HCT116 (cell line): ENCODE data around the gene GRIK1. TPM values are rescaled to one million over a fixed set of nuclear protein-coding genes. Genes with fewer than 3 reads are reported as not detected.

Source experiments
- ATAC-seq: fragments of 200-7000 bp; cut with Tn5 transposase; 2 replicates; pipeline ENCODE4 v1.9.1; 2020; ENCODE audit warnings: mild to moderate bottlenecking, moderate library complexity
- BruUV-seq: library from RNA; stranded (reverse); fragments of 400-500 nt; replicated peaks from 2 replicates; lab custom pipeline; 2021; lab: Mats Ljungman, UMichigan
- CTCF ChIA-PET: fragments of 300-600 bp; sonication (Branson Sonifier 250); formaldehyde crosslinking; loops from one replicate; lab custom pipeline; 2021; ENCODE audit warnings: antibody characterized with exemption; lab: Charles Lee
- POLR2A ChIA-PET: fragments of 300-600, 350-600 bp; sonication (Branson Sonifier 250); formaldehyde crosslinking; loops from one replicate; lab custom pipeline; 2021; ENCODE audit warnings: antibody characterized with exemption; lab: Charles Lee
- RAD21 ChIA-PET, 2 experiments: fragments of 300-600 bp; sonication (Branson Sonifier 250); formaldehyde crosslinking; loops; one replicate each; lab custom pipeline; 2023; ENCODE audit warnings: low total read pairs in 2 of 2; ENCODE audit not compliant: uncharacterized antibody in 2 of 2, unreplicated experiment in 2 of 2, low non-redundant PET in 1 of 2; lab: Charles Lee
- DNase-seq: peaks from one replicate; pipeline ENCODE4 v3.0.0-alpha.2; 2010; ENCODE audit warnings: low read depth, low spot score
- H2AFZ ChIP-seq: fragments of 200-600 bp; shearing (Covaris generic), sonication (generic); 2 replicates; pipeline ENCODE4 v1.6.1; 2017; ENCODE audit warnings: low read depth, mixed run types, mixed read lengths, antibody characterized with exemption, low read length; ENCODE audit not compliant: poor library complexity, severe bottlenecking
- H3K27ac ChIP-seq: 2 replicates; pipeline ENCODE4 v1.5.1; 2012; ENCODE audit warnings: low read depth, low read length
- H3K27me3 ChIP-seq: fragments of 200-600 bp; sonication (generic); 2 replicates; pipeline ENCODE4 v1.6.1; 2016; ENCODE audit warnings: mixed run types, low read length, mixed read lengths; ENCODE audit not compliant: insufficient read depth
- H3K36me3 ChIP-seq, 2 experiments: fragments of 200-500 bp in 1 of 2; fragments of 200-600 bp in 1 of 2; sonication (Bioruptor generic) in 1 of 2; sonication (generic) in 1 of 2; 2 replicates each; pipeline versions ENCODE4 v1.5.1 to v1.6.1; 2014 to 2016; ENCODE audit warnings: low read length in 2 of 2, inconsistent platforms in 1 of 2, mixed read lengths in 1 of 2, mixed run types in 1 of 2; ENCODE audit not compliant: insufficient read depth in 2 of 2, control insufficient read depth in 1 of 2
- H3K4me1 ChIP-seq, 2 experiments: fragments of 200-600 bp in 1 of 2; sonication (generic) in 1 of 2; 2 replicates each; pipeline versions ENCODE4 v1.5.1 to v1.6.1; 2012 to 2017; ENCODE audit warnings: low read length in 2 of 2, inconsistent platforms in 1 of 2, mild to moderate bottlenecking in 1 of 2, mixed read lengths in 1 of 2, mixed run types in 1 of 2, moderate library complexity in 1 of 2; ENCODE audit not compliant: insufficient read depth in 2 of 2, control insufficient read depth in 1 of 2
- H3K4me2 ChIP-seq: fragments of 200-600 bp; sonication (generic); 2 replicates; pipeline ENCODE4 v1.6.1; 2017; ENCODE audit warnings: mixed run types, low read length, mixed read lengths
- H3K4me3 ChIP-seq, 2 experiments: fragments of 200-600 bp in 1 of 2; sonication (generic) in 1 of 2; replicated peaks in 1 of 2; 2 replicates each; pipeline ENCODE4 v1.5.1; 2011 to 2016; ENCODE audit warnings: low read length in 2 of 2, control low read depth in 1 of 2, low read depth in 1 of 2, mild to moderate bottlenecking in 1 of 2, mixed read lengths in 1 of 2, mixed run types in 1 of 2
- H3K79me2 ChIP-seq: fragments of 200-600 bp; sonication (generic); 2 replicates; pipeline ENCODE4 v1.6.1; 2017; ENCODE audit warnings: mild to moderate bottlenecking, mixed run types, low read length, moderate library complexity, mixed read lengths; ENCODE audit not compliant: insufficient read depth
- H3K9ac ChIP-seq: fragments of 200-600 bp; sonication (generic); 2 replicates; pipeline ENCODE4 v1.6.1; 2016; ENCODE audit warnings: low read length, mixed read lengths
- H3K9me2 ChIP-seq: fragments of 200-600 bp; sonication (generic), shearing (Covaris generic); 2 replicates; pipeline ENCODE4 v1.6.1; 2017; ENCODE audit warnings: mixed run types, mild to moderate bottlenecking, moderate library complexity; ENCODE audit not compliant: insufficient read depth
- H3K9me3 ChIP-seq, 2 experiments: fragments of 200-500 bp in 1 of 2; fragments of 200-600 bp in 1 of 2; sonication (Bioruptor generic) in 1 of 2; sonication (generic) in 1 of 2; 2 replicates each; pipeline ENCODE4 v1.6.1; 2014 to 2017; ENCODE audit warnings: low read length in 2 of 2, mixed read lengths in 2 of 2, inconsistent platforms in 1 of 2, low read depth in 1 of 2, mild to moderate bottlenecking in 1 of 2, mixed run types in 1 of 2, moderate library complexity in 1 of 2; ENCODE audit not compliant: control insufficient read depth in 1 of 2, insufficient read depth in 1 of 2
- H4K20me1 ChIP-seq: fragments of 200-600 bp; sonication (generic), shearing (Covaris generic); 2 replicates; pipeline ENCODE4 v1.6.1; 2017; ENCODE audit warnings: mixed run types, mild to moderate bottlenecking, moderate library complexity; ENCODE audit not compliant: insufficient read depth
- ATF3 ChIP-seq: IDR thresholded peaks from 2 replicates; pipeline ENCODE4 v1.6.1; 2012
- CBX3 ChIP-seq: IDR thresholded peaks from 2 replicates; pipeline ENCODE4 v1.6.1; 2012; ENCODE audit warnings: low read depth
- EGR1 ChIP-seq: IDR thresholded peaks from 2 replicates; pipeline ENCODE4 v1.6.1; 2012; ENCODE audit warnings: low read depth
- EZH2 ChIP-seq: fragments of 200-600 bp; sonication (generic); IDR thresholded peaks from 2 replicates; pipeline ENCODE4 v1.6.1; 2017; ENCODE audit warnings: antibody characterized with exemption, mixed run types
- REST ChIP-seq: IDR thresholded peaks from 2 replicates; pipeline ENCODE4 v1.6.1; 2012; ENCODE audit warnings: low read depth
- SIN3A ChIP-seq: IDR thresholded peaks from 2 replicates; pipeline ENCODE4 v1.6.1; 2012; ENCODE audit warnings: low read depth
- TCF7L2 ChIP-seq: IDR thresholded peaks from 2 replicates; pipeline ENCODE4 v1.7.0; 2011; ENCODE audit warnings: borderline replicate concordance, inconsistent platforms; ENCODE audit not compliant: insufficient read depth, insufficient read length; ENCODE audit errors: extremely low read depth
- YY1 ChIP-seq: IDR thresholded peaks from 2 replicates; pipeline ENCODE4 v1.6.1; 2011; ENCODE audit warnings: low read length, low read depth, moderate library complexity, mild to moderate bottlenecking; ENCODE audit not compliant: insufficient replicate concordance; ENCODE audit errors: extremely low read depth
- intact Hi-C: fragments of 100-400 bp; cut with micrococcal nuclease; formaldehyde crosslinking; loops from 2 replicates; pipeline ENCODE4 v1.10.0; 2022
- total RNA-seq: library from RNA; stranded (reverse); gene quantifications from one replicate; pipeline ENCODE4 v1.2.1, GENCODE V29; 2021; ENCODE audit not compliant: unreplicated experiment
- TF ChIP-seq, protein P1 (sequence below), 3 experiments: fragments of 200-600 bp in 1 of 3; sonication (generic) in 1 of 3; IDR thresholded peaks in 2 of 3; conservative IDR thresholded peaks in 1 of 3; 2 replicates each; pipeline ENCODE4 v1.5.1; 2012 to 2017; ENCODE audit warnings: low read depth in 2 of 3, low read length in 2 of 3, antibody characterized with exemption in 1 of 3, borderline replicate concordance in 1 of 3, control low read depth in 1 of 3, mild to moderate bottlenecking in 1 of 3, mixed read lengths in 1 of 3, mixed run types in 1 of 3, moderate library complexity in 1 of 3; ENCODE audit not compliant: insufficient read depth in 1 of 3
- TF ChIP-seq, protein P2 (sequence below): IDR thresholded peaks from 2 replicates; pipeline ENCODE4 v1.6.1; 2011; ENCODE audit warnings: mild to moderate bottlenecking, low read length, moderate library complexity; ENCODE audit not compliant: insufficient replicate concordance; ENCODE audit errors: extremely low read depth

Gene GRIK1
- total RNA-seq, 1 experiment from 2014 or later, result not detected

DNA sequence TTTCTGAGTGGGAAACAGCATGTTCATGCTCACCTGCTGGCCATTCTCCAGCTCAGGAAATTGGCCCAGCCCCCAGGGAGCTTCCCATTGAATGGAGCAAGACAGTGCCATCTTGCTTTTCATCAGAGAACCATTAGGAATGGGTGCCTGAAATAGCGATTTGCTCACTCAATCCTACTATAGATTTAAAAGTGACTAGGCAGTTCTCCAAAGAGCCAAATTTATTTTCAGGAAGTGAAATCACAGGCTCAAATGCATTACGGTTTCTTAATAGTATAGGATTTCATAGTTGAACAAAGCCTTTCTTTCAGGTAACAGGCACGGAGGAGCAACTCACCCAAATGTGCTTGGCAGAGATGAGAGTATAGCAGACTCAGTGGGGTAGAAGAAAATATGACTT is 272.1 kb downstream of the GRIK1 start:
- Histone ChIP-seq H3K79me2 (no peaks in the 10 kb centered on the region), H3K27me3 (no peaks in the 10 kb centered on the region), H3K4me3 (no peak overlapping the region), H3K27ac (no peak overlapping the region), H4K20me1 (no peaks in the 10 kb centered on the region), H2AFZ (no peak overlapping the region), H3K9ac (no peak overlapping the region), H3K4me2 (no peak overlapping the region), H3K36me3 (no peaks in the 10 kb centered on the region), H3K9me3 (peaks cover 0 to 13% of the 10 kb centered on the region in 2 experiments; a peak in 1 of 4 replicates), H3K9me2 (no peaks in the 10 kb centered on the region), H3K4me1 (no peaks in the 10 kb centered on the region)
- intact Hi-C loops, result no loop called here
- BruUV-seq, result no TSS peak
- DNase-seq (no peak), ATAC-seq (no peak)
- ChIA-PET CTCF (no interaction called here), RAD21 (no interaction called here), POLR2A (no interaction called here)
- TF ChIP-seq SIN3A (no peak), ATF3 (no peak), TCF7L2 (no peak), YY1 (no peak), EZH2 (no peak), CBX3 (no peak), REST (no peak), EGR1 (no peak)
- TF ChIP-seq, protein P1, sequence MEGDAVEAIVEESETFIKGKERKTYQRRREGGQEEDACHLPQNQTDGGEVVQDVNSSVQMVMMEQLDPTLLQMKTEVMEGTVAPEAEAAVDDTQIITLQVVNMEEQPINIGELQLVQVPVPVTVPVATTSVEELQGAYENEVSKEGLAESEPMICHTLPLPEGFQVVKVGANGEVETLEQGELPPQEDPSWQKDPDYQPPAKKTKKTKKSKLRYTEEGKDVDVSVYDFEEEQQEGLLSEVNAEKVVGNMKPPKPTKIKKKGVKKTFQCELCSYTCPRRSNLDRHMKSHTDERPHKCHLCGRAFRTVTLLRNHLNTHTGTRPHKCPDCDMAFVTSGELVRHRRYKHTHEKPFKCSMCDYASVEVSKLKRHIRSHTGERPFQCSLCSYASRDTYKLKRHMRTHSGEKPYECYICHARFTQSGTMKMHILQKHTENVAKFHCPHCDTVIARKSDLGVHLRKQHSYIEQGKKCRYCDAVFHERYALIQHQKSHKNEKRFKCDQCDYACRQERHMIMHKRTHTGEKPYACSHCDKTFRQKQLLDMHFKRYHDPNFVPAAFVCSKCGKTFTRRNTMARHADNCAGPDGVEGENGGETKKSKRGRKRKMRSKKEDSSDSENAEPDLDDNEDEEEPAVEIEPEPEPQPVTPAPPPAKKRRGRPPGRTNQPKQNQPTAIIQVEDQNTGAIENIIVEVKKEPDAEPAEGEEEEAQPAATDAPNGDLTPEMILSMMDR (IDR thresholded peaks at IDR 0.05 in 2 of 3, conservative IDR thresholded peaks at IDR 0.05 in 1 of 3; ENCODE audit: borderline replicate concordance in 1 of 3, insufficient read depth in 1 of 3, low read depth in 2 of 3, low read length in 2 of 3), result no peak
- TF ChIP-seq, protein P2, sequence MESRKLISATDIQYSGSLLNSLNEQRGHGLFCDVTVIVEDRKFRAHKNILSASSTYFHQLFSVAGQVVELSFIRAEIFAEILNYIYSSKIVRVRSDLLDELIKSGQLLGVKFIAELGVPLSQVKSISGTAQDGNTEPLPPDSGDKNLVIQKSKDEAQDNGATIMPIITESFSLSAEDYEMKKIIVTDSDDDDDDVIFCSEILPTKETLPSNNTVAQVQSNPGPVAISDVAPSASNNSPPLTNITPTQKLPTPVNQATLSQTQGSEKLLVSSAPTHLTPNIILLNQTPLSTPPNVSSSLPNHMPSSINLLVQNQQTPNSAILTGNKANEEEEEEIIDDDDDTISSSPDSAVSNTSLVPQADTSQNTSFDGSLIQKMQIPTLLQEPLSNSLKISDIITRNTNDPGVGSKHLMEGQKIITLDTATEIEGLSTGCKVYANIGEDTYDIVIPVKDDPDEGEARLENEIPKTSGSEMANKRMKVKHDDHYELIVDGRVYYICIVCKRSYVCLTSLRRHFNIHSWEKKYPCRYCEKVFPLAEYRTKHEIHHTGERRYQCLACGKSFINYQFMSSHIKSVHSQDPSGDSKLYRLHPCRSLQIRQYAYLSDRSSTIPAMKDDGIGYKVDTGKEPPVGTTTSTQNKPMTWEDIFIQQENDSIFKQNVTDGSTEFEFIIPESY, result no peak
